HepG2 (cell line): ENCODE results near the gene CLUH. TPM values are rescaled to one million over a fixed set of nuclear protein-coding genes. Genes with fewer than 3 reads are reported as not detected.

ENCODE experiments used
- BRF2 ChIP-seq: sonication (generic); formaldehyde crosslinking; IDR thresholded peaks from 2 replicates; pipeline ENCODE4 v1.8.1; 2022; ENCODE audit warnings: mild to moderate bottlenecking, missing genetic modification reagents
- CBX2 ChIP-seq, 2 experiments: fragments of 200-600 bp in 1 of 2; sonication (generic); formaldehyde crosslinking in 1 of 2; IDR thresholded peaks; 2 replicates each; pipeline versions ENCODE4 v1.7.0 to v1.8.1; 2018 to 2022; ENCODE audit warnings: low read depth in 2 of 2, low read length in 1 of 2, mild to moderate bottlenecking in 1 of 2, missing genetic modification reagents in 1 of 2
- ETS1 ChIP-seq: sonication (generic); formaldehyde crosslinking; IDR thresholded peaks from 2 replicates; pipeline ENCODE4 v1.4.0; 2020; ENCODE audit warnings: missing genetic modification reagents
- FLYWCH1 ChIP-seq: sonication (generic); formaldehyde crosslinking; IDR thresholded peaks from 2 replicates; pipeline ENCODE4 v1.8.1; 2023; ENCODE audit warnings: mild to moderate bottlenecking, missing genetic modification reagents
- HNF1A ChIP-seq, 2 experiments: sonication (generic) in 1 of 2; formaldehyde crosslinking in 1 of 2; IDR thresholded peaks; 2 replicates each; pipeline versions ENCODE4 v1.4.0 to v1.6.1; 2016 to 2020; ENCODE audit warnings: borderline replicate concordance in 1 of 2, low read depth in 1 of 2, mild to moderate bottlenecking in 1 of 2, missing genetic modification reagents in 1 of 2
- KDM5A ChIP-seq: fragments of 200-600 bp; sonication (generic); IDR thresholded peaks from 2 replicates; pipeline ENCODE4 v1.7.0; 2018; ENCODE audit warnings: antibody characterized with exemption, mild to moderate bottlenecking, low read length, borderline replicate concordance
- MED8 ChIP-seq: sonication (generic); formaldehyde crosslinking; IDR thresholded peaks from 2 replicates; pipeline ENCODE4 v1.8.1; 2023; ENCODE audit warnings: mild to moderate bottlenecking, missing genetic modification reagents; ENCODE audit not compliant: insufficient replicate concordance
- POLR2AphosphoS2 ChIP-seq: IDR thresholded peaks from 2 replicates; pipeline ENCODE4 v1.6.1; 2011; ENCODE audit warnings: low read depth, low read length, improper control_type of control experiment
- SP2 ChIP-seq: sonication (generic); formaldehyde crosslinking; IDR thresholded peaks from 2 replicates; pipeline ENCODE4 v1.5.1; 2020; ENCODE audit warnings: mild to moderate bottlenecking, missing genetic modification reagents
- TSC22D2 ChIP-seq: sonication (generic); formaldehyde crosslinking; IDR thresholded peaks from 2 replicates; pipeline ENCODE4 v1.5.1; 2020; ENCODE audit warnings: missing genetic modification reagents, mild to moderate bottlenecking, borderline replicate concordance
- ZNF235 ChIP-seq: sonication (generic); formaldehyde crosslinking; IDR thresholded peaks from 2 replicates; pipeline ENCODE4 v1.8.1; 2023; ENCODE audit warnings: mild to moderate bottlenecking, missing genetic modification reagents, borderline replicate concordance
- ZNF292 ChIP-seq: sonication (generic); formaldehyde crosslinking; IDR thresholded peaks from 2 replicates; pipeline ENCODE4 v1.8.1; 2022; ENCODE audit warnings: mild to moderate bottlenecking, low read depth, missing genetic modification reagents, borderline replicate concordance
- ZNF383 ChIP-seq: sonication (generic); formaldehyde crosslinking; IDR thresholded peaks from 2 replicates; pipeline ENCODE4 v1.4.0; 2020; ENCODE audit warnings: missing genetic modification reagents, mild to moderate bottlenecking, borderline replicate concordance
- ZNF513 ChIP-seq: sonication (generic); formaldehyde crosslinking; conservative IDR thresholded peaks from 2 replicates; pipeline ENCODE4 v1.5.0; 2020; ENCODE audit warnings: missing genetic modification reagents
- ZNF574 ChIP-seq: sonication (generic); formaldehyde crosslinking; IDR thresholded peaks from 2 replicates; pipeline ENCODE4 v1.4.0; 2020; ENCODE audit warnings: missing genetic modification reagents
- ZNF614 ChIP-seq: IDR thresholded peaks from 2 replicates; pipeline ENCODE4 v1.6.1; 2018; ENCODE audit warnings: missing biosample characterization, missing genetic modification reagents, inconsistent platforms, borderline replicate concordance
- ZSCAN21 ChIP-seq: sonication (generic); formaldehyde crosslinking; IDR thresholded peaks from 2 replicates; pipeline ENCODE4 v1.8.0; 2022; ENCODE audit warnings: mild to moderate bottlenecking, missing genetic modification reagents, moderate library complexity, borderline replicate concordance
- polyA plus RNA-seq, 8 experiments: library from polyadenylated mRNA; depleted of rRNA in 3 of 8; stranded (reverse) in 7 of 8; unstranded in 1 of 8; fragments of >200 nt; fragmentation: Illumina TruSeq in 4 of 8; extraction: Trizol in 4 of 8; gene quantifications; 2 replicates each; pipeline versions ENCODE4 v1.2.1 to v1.2.3, GENCODE V29; 2011 to 2016; ENCODE audit warnings: low read depth in 4 of 8, missing spikeins in 1 of 8, mixed read lengths in 1 of 8; ENCODE audit not compliant: insufficient read depth in 1 of 8
- total RNA-seq, 5 experiments: library from RNA; depleted of rRNA; stranded (reverse); fragments of >200 nt; fragmentation: Illumina TruSeq; extraction: Trizol; gene quantifications; 2 replicates each; pipeline ENCODE4 v1.2.3, GENCODE V29; 2016; ENCODE audit warnings: low read depth in 1 of 5

The CLUH gene
- total and polyA plus RNA-seq, 2 of the 13 experiments (the other 11 are each of a cell fraction or from before 2014, with no cell fraction given) = 30.9 to 60.5 TPM

GRCh38 chr17:2749784-2750181 is 38.2 kb upstream of the CLUH start (continued):
- TF ChIP-seq MED8 (no peak), ZNF614 (CRISPR knock-in tag) (peak; percentile 48; the same call in 1 of the 2 replicates), ETS1 (CRISPR knock-in tag) (peak; percentile 97), ZNF574 (CRISPR knock-in tag) (peak; percentile 90), ZNF383 (CRISPR knock-in tag) (no peak), POLR2AphosphoS2 (no peak), BRF2 (CRISPR knock-in tag) (no peak), SP2 (CRISPR knock-in tag) (peak; percentile 61), CBX2 (IDR thresholded peaks at IDR 0.05; ENCODE audit: low read depth, low read length) (no peak), CBX2 (CRISPR knock-in tag; IDR thresholded peaks at IDR 0.05; ENCODE audit: low read depth) (0 out of 2 replicates have a peak, but pooled peaks have one; percentile 46), ZNF235 (peak; percentile 97), HNF1A (IDR thresholded peaks at IDR 0.05; ENCODE audit: low read depth) (no peak), HNF1A (CRISPR knock-in tag; IDR thresholded peaks at IDR 0.05; ENCODE audit: borderline replicate concordance) (peak; percentile 57), KDM5A (no peak), ZSCAN21 (CRISPR knock-in tag) (peak; percentile 99), FLYWCH1 (CRISPR knock-in tag) (peak; percentile 93), TSC22D2 (CRISPR knock-in tag) (peak; percentile 99), ZNF513 (CRISPR knock-in tag) (no peak), ZNF292 (CRISPR knock-in tag) (no peak)
